CD14-positive monocyte (primary cell): ENCODE data around the gene FLII. TPM values are rescaled to one million over a fixed set of nuclear protein-coding genes. Genes with fewer than 3 reads are reported as not detected.

Experiments
- DNase-seq, 3 donors: peaks; one replicate each; pipeline ENCODE4 v3.0.0-alpha.2; 2011 to 2022
- H2AFZ ChIP-seq: 2 replicates; pipeline ENCODE4 v1.6.0; 2012; ENCODE audit warnings: mild to moderate bottlenecking, low read depth, low read length, inconsistent platforms; ENCODE audit not compliant: insufficient read depth, poor library complexity, severe bottlenecking
- H3K27ac ChIP-seq, 2 donors: 1 replicate in 1 of 2; 2 replicates in 1 of 2; pipeline ENCODE4 v1.5.1; 2012 to 2013; ENCODE audit warnings: low read length in 2 of 2, control low read depth in 1 of 2, inconsistent platforms in 1 of 2, low read depth in 1 of 2, mild to moderate bottlenecking in 1 of 2
- H3K27me3 ChIP-seq, 2 donors: one replicate each; pipeline versions ENCODE4 v1.6.0 to v1.6.1; 2011 to 2013; ENCODE audit warnings: low read length in 2 of 2; ENCODE audit not compliant: control insufficient read depth in 2 of 2, insufficient read depth in 2 of 2
- H3K36me3 ChIP-seq, 2 donors: replicated peaks in 1 of 2; 1 replicate in 1 of 2; 2 replicates in 1 of 2; pipeline versions ENCODE4 v1.5.1 to v1.6.1; 2012 to 2013; ENCODE audit warnings: low read length in 2 of 2, control low read depth in 1 of 2, inconsistent platforms in 1 of 2, mild to moderate bottlenecking in 1 of 2; ENCODE audit not compliant: insufficient read depth in 2 of 2, control insufficient read depth in 1 of 2
- H3K4me1 ChIP-seq, 2 donors: 1 replicate in 1 of 2; 2 replicates in 1 of 2; pipeline versions ENCODE4 v1.5.1 to v1.6.1; 2012 to 2013; ENCODE audit warnings: low read length in 2 of 2, control low read depth in 1 of 2, inconsistent platforms in 1 of 2, mild to moderate bottlenecking in 1 of 2, moderate library complexity in 1 of 2; ENCODE audit not compliant: insufficient read depth in 2 of 2, control insufficient read depth in 1 of 2
- H3K4me2 ChIP-seq: replicated peaks from 2 replicates; pipeline ENCODE3; 2012; ENCODE audit warnings: low read length, moderate library complexity, mild to moderate bottlenecking; ENCODE audit not compliant: poor library complexity, severe bottlenecking; ENCODE audit errors: extremely low read depth
- H3K4me3 ChIP-seq, 3 experiments: fragments of 200-600 bp in 1 of 3; sonication (generic) in 1 of 3; replicated peaks in 1 of 3; 1 replicate in 2 of 3; 2 replicates in 1 of 3; pipeline ENCODE4 v1.5.1; 2011 to 2013; ENCODE audit warnings: low read length in 3 of 3, mild to moderate bottlenecking in 3 of 3, control low read depth in 2 of 3, low read depth in 2 of 3, inconsistent platforms in 1 of 3, moderate library complexity in 1 of 3
- H3K79me2 ChIP-seq: 2 replicates; pipeline ENCODE4 v1.6.0; 2012; ENCODE audit warnings: mild to moderate bottlenecking, control low read depth, inconsistent platforms, low read length, moderate library complexity; ENCODE audit not compliant: insufficient read depth
- H3K9ac ChIP-seq: 2 replicates; pipeline ENCODE4 v1.6.0; 2017; ENCODE audit warnings: low read length, mild to moderate bottlenecking; ENCODE audit not compliant: insufficient read depth, poor library complexity, severe bottlenecking
- H3K9me3 ChIP-seq, 2 donors: replicated peaks in 1 of 2; 1 replicate in 1 of 2; 2 replicates in 1 of 2; pipeline versions ENCODE4 v1.5.1 to v1.6.1; 2012 to 2013; ENCODE audit warnings: low read length in 2 of 2, control low read depth in 1 of 2; ENCODE audit not compliant: control insufficient read depth in 1 of 2, insufficient read depth in 1 of 2
- H4K20me1 ChIP-seq: 2 replicates; pipeline ENCODE4 v1.6.0; 2012; ENCODE audit warnings: mild to moderate bottlenecking, low read length, control low read depth, moderate library complexity; ENCODE audit not compliant: insufficient read depth
- H3K27ac Mint-ChIP-seq, 7 donors: one replicate each; pipeline ENCODE4 v1.8.0; 2020; ENCODE audit warnings: mild to moderate bottlenecking in 7 of 7, mixed read lengths in 7 of 7, moderate library complexity in 6 of 7, inconsistent platforms in 2 of 7
- H3K27me3 Mint-ChIP-seq, 3 donors: one replicate each; pipeline ENCODE4 v1.8.0; 2021 to 2022; ENCODE audit warnings: low read depth in 3 of 3, mild to moderate bottlenecking in 3 of 3, mixed read lengths in 3 of 3, moderate library complexity in 3 of 3, inconsistent platforms in 1 of 3
- H3K36me3 Mint-ChIP-seq, 2 donors: one replicate each; pipeline ENCODE4 v1.8.0; 2020; ENCODE audit warnings: mixed read lengths in 2 of 2, inconsistent platforms in 1 of 2, mild to moderate bottlenecking in 1 of 2
- H3K4me1 Mint-ChIP-seq: one replicate; pipeline ENCODE4 v1.8.0; 2020; ENCODE audit warnings: mild to moderate bottlenecking, mixed read lengths
- H3K4me3 Mint-ChIP-seq, 2 donors: one replicate each; pipeline ENCODE4 v1.8.0; 2020; ENCODE audit warnings: mild to moderate bottlenecking in 2 of 2, mixed read lengths in 2 of 2, moderate library complexity in 1 of 2
- H3K9me3 Mint-ChIP-seq, 7 donors: one replicate each; pipeline ENCODE4 v1.8.0; 2020 to 2022; ENCODE audit warnings: mixed read lengths in 7 of 7, mild to moderate bottlenecking in 6 of 7, moderate library complexity in 6 of 7, inconsistent platforms in 2 of 7
- WGBS: methylation state at CpG from one replicate; pipeline ENCODE4 v1.1.5; 2013; ENCODE audit warnings: missing lambda C conversion rate; ENCODE audit not compliant: insufficient coverage; 5-methylcytosine and 5-hydroxymethylcytosine counted together
- intact Hi-C, 2 donors: fragments of 100-400 bp; cut with micrococcal nuclease; formaldehyde crosslinking; loops; one replicate each; pipeline versions ENCODE4 v1.15.0 to v1.15.1; 2023
- polyA plus RNA-seq, 3 donors: library from polyadenylated mRNA; depleted of rRNA in 1 of 3; unstranded in 2 of 3; stranded (reverse) in 1 of 3; fragments of 300-500 nt in 2 of 3; fragments of >200 nt in 1 of 3; fragmentation: Illumina TruSeq in 2 of 3; gene quantifications; 1 replicate in 2 of 3; 2 replicates in 1 of 3; pipeline ENCODE4 v1.2.3, GENCODE V29; 2012 to 2021
- TF ChIP-seq, protein P1 (sequence below): fragments of 200-600 bp; IDR thresholded peaks from one replicate; pipeline ENCODE4 v1.8.0; 2022; ENCODE audit warnings: antibody characterized with exemption, mild to moderate bottlenecking

FLII gene
- polyA plus RNA-seq, 3 donors: 145 to 724 (median 227) TPM

GRCh38 chr17:18267927-18268711, 9.6 kb upstream of the FLII start:
- H2AFZ ChIP-seq: no peak overlapping the region
- WGBS: 84% methylated on average over 10 of the region's 14 CpGs
- H3K27me3 Mint-ChIP-seq: no peaks in the 10 kb centered on the region
- peaks cover 28 to 43% of the 10 kb centered on the region in 2 donors for H3K36me3 Mint-ChIP-seq
- intact Hi-C loops: no loop called here
- no peaks in the 10 kb centered on the region for H3K79me2 ChIP-seq
- no peaks in the 10 kb centered on the region for H3K27me3 ChIP-seq
- H3K27ac Mint-ChIP-seq: peak overlapping the region in 1 of 7 donors; percentile 41
- no peak overlapping the region for H3K27ac ChIP-seq
- H3K9ac ChIP-seq: no peak overlapping the region
- H3K4me3 ChIP-seq: no peak overlapping the region
- H3K36me3 ChIP-seq: peaks cover 27 to 52% of the 10 kb centered on the region in 2 donors
- H4K20me1 ChIP-seq: peaks cover 8% of the 10 kb centered on the region
- TF ChIP-seq, protein P1, sequence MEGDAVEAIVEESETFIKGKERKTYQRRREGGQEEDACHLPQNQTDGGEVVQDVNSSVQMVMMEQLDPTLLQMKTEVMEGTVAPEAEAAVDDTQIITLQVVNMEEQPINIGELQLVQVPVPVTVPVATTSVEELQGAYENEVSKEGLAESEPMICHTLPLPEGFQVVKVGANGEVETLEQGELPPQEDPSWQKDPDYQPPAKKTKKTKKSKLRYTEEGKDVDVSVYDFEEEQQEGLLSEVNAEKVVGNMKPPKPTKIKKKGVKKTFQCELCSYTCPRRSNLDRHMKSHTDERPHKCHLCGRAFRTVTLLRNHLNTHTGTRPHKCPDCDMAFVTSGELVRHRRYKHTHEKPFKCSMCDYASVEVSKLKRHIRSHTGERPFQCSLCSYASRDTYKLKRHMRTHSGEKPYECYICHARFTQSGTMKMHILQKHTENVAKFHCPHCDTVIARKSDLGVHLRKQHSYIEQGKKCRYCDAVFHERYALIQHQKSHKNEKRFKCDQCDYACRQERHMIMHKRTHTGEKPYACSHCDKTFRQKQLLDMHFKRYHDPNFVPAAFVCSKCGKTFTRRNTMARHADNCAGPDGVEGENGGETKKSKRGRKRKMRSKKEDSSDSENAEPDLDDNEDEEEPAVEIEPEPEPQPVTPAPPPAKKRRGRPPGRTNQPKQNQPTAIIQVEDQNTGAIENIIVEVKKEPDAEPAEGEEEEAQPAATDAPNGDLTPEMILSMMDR: no peak
- no peak for DNase-seq
- H3K9me3 Mint-ChIP-seq: no peaks in the 10 kb centered on the region
- H3K4me3 Mint-ChIP-seq: no peak overlapping the region
- no peaks in the 10 kb centered on the region for H3K4me1 ChIP-seq
- H3K4me1 Mint-ChIP-seq: no peaks in the 10 kb centered on the region
- no peak overlapping the region for H3K4me2 ChIP-seq
- H3K9me3 ChIP-seq: no peaks in the 10 kb centered on the region

GRCh38 chr17:18267366-18267765, 8.8 kb upstream of the FLII start:
- Histone ChIP-seq H3K9ac (no peak overlapping the region), H3K4me3 (no peak overlapping the region), H3K27me3 (no peaks in the 10 kb centered on the region), H3K27ac (no peak overlapping the region), H3K4me1 (peaks cover 0 to 5% of the 10 kb centered on the region in 2 donors), H3K36me3 (peaks cover 23 to 48% of the 10 kb centered on the region in 2 donors), H3K9me3 (no peaks in the 10 kb centered on the region), H3K4me2 (no peak overlapping the region), H3K79me2 (no peaks in the 10 kb centered on the region), H4K20me1 (peaks cover 8% of the 10 kb centered on the region), H2AFZ (no peak overlapping the region)
- no peak overlapping the region for H3K27ac Mint-ChIP-seq
- H3K36me3 Mint-ChIP-seq: peaks cover 24 to 38% of the 10 kb centered on the region in 2 donors
- H3K4me1 Mint-ChIP-seq: peaks cover 3% of the 10 kb centered on the region
- H3K9me3 Mint-ChIP-seq: no peaks in the 10 kb centered on the region
- intact Hi-C loops: no loop called here
- no peak for DNase-seq
- TF ChIP-seq, protein P1: no peak
- no peak overlapping the region for H3K4me3 Mint-ChIP-seq
- H3K27me3 Mint-ChIP-seq: peaks cover 0 to 1% (median 0%) of the 10 kb centered on the region in 3 donors
- WGBS: 95% methylated on average over 3 of the region's 10 CpGs
